ENCODE data around the gene ATAD3B.

ATAD3B gene

DNA sequence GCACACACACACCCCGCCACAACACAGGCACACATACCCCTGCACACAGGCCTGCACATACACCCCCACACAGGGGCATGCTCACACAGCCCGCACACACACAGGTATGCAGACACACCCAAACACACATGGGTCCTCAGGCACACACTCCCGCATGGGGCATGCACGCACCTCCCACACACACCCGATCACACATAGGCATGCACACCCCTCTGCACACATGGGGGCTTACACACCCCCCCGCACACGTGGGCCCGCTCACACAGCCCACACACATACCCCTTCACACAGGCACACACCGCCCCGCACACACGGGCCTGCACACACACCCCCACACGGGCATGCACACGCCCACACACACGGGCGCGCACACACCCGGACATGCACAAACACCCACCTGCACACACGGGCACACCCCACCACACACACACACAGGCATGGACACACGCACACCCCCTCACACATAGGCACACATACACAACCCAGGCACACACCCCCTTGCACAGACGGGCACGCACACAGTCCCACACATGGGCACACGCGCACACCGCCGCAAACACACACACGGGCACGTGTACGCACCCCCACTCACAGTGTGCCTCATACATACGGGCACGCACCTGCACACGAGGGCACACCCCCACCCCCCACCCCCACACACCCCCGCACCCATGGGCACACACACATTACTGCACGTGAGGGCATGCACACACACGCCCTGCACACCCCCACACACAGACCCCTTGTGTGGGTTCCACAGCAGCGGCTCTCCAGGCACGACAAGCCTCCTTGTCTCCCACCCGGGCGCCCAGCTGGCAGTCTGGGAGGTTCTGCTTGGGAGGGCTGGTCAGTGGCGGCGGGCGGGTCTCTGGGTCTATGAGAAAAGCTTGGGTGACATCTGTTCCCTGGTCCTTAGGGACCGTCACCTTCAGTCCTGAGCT is 8.3 kb downstream of the ATAD3B start:
- TF ChIP-seq, protein P1, sequence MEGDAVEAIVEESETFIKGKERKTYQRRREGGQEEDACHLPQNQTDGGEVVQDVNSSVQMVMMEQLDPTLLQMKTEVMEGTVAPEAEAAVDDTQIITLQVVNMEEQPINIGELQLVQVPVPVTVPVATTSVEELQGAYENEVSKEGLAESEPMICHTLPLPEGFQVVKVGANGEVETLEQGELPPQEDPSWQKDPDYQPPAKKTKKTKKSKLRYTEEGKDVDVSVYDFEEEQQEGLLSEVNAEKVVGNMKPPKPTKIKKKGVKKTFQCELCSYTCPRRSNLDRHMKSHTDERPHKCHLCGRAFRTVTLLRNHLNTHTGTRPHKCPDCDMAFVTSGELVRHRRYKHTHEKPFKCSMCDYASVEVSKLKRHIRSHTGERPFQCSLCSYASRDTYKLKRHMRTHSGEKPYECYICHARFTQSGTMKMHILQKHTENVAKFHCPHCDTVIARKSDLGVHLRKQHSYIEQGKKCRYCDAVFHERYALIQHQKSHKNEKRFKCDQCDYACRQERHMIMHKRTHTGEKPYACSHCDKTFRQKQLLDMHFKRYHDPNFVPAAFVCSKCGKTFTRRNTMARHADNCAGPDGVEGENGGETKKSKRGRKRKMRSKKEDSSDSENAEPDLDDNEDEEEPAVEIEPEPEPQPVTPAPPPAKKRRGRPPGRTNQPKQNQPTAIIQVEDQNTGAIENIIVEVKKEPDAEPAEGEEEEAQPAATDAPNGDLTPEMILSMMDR (IDR thresholded peaks at IDR 0.05), result no peak

DNA sequence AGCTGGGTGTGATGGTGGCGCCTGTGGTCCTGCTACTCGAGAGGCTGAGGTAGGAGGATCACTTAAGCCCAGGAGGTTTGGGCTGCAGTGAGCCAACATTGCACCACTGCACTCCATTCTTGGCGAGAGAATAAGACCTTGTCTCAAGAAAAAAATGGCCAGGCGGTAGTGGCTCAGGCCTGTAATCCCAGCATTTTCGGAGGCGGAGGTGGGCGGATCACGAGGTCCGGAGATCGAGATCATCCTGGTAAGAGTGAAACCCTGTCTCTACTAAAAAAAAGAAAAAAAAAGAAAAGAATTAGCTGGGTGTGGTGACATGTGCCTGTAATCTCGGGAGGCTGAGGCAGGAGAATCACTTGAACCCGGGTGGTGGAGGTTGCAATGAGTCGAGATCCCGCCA is 11.3 kb downstream of the ATAD3B start:
- TF ChIP-seq, protein P1 (IDR thresholded peaks at IDR 0.05), result no peak

DNA sequence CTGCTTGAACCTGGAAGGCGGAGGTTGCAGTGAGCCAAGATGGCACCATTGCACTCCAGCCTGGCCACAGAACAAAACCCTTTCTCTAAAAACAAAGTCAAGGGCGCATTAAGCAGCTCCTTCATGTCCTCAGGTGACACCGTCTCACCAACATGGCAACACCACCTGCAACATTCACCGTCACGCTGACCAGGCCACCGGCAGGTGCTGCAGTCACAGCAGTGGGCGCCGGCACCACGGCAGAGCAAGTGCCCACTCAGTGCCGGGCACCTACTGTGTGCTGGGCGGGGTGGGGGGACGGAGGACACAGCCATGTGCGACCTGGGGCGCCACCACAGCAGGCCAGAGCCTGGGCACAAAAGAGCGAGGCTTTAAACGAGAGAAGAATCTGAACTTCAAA is 12.1 kb downstream of the ATAD3B start:
- TF ChIP-seq, protein P1 (IDR thresholded peaks at IDR 0.05), result no peak

DNA sequence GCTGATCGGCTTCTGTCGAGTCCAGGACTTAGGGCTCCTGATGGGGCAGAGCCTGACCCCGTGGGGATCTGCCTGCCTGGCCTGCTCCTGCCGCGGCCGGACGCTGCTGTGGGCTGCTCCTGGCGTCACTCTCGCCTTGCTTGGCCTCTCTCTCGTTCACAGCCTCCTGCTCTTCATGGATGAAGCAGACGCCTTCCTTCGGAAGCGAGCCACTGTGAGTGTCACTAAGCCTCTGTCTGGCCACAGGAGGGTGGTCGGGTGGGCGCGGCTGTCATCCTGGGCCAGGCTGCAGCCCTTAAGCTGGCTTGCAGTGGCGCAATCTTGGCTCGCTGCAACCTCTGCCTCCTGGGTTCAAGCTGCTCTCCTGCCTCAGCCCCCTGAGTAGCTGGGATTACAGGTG is 16.1 kb downstream of the ATAD3B start:
- TF ChIP-seq, protein P1 (IDR thresholded peaks at IDR 0.05), result no peak

DNA sequence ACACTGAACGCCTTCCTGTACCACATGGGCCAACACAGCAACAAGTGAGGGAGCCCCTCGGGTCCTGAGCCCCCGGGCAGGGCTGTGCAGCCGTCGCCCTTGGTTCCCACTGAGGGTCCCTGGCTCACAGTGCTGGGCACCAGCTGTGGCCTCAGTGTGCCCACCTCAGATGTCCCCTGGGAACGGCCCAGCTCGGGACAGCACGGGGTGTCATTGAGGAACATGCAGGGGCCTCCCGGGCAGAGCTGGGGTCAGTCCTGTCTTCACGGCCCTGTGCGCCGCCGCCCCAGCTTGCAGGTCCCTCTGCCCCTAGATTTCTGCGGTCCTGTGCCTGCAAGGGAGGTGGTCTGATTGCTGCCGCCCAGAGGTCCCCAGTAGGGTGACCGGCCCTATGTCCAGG is 17.7 kb downstream of the ATAD3B start:
- TF ChIP-seq, protein P1 (IDR thresholded peaks at IDR 0.05), result no peak

DNA sequence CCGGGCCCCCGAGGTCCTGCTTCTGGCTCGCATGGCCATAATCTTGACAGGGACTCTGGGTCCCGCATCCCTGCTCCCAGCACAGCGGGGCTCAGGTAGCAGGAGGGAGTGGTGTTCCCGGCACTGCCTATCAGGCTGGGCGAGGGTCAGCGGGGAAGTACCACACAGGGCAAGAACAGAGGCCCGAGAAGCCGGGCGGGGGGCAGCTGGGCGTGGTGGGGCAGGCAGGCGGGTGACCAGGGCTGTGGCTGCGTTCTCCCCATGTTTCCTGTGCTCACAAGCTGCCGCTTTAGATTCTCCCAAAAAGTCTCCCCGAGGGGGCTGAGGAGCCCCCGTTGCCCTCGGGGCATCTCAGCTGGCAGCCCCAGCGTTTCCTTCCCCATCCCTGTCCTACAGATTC is 18.3 kb downstream of the ATAD3B start:
- TF ChIP-seq, protein P1 (IDR thresholded peaks at IDR 0.05), result no peak

DNA sequence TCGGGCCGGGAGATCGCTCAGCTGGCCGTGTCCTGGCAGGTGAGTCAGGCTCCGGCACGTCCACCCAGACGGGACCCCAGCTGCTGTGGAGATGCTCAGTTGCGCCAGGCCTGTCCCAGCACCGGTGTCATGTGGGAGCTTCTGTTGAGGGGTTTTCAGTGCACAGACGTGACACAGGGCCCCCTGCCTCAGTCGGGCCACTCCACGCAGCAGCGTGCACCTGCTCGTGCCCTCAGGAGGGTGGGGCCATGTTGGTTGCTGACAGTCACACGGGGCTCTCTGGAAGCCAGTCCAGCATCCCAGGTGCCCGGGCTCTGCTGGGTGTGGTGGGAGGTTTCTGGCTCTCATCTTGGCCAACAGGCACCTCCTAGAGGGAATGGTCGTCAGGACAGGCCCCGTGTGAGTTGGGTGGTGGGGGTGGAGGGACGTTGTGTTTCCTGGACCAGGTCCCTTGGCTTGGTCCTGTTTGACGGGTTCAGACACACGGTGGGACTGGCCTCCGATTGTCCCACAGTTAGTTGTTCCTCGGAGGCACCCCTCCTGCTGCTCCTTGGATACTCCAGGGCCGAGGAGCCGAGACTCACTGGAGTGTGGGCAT is 19.2 kb downstream of the ATAD3B start:
- TF ChIP-seq, protein P1 (IDR thresholded peaks at IDR 0.05), result no peak
